HEK293 (cell line): ENCODE measurements around the gene MYRFL.

Experiments
- BCL11B ChIP-seq: fragments of 450-650 bp; formaldehyde crosslinking; IDR thresholded peaks from 2 replicates; pipeline ENCODE4 v1.5.1; 2016; ENCODE audit warnings: low read depth, missing biosample characterization, missing genetic modification characterization
- KLF1 ChIP-seq: fragments of 450-650 bp; formaldehyde crosslinking; IDR thresholded peaks from 2 replicates; pipeline ENCODE4 v1.5.1; 2016; ENCODE audit warnings: missing biosample characterization, missing genetic modification characterization
- WT1 ChIP-seq: fragments of 450-650 bp; formaldehyde crosslinking; IDR thresholded peaks from 2 replicates; pipeline ENCODE4 v1.5.1; 2016; ENCODE audit warnings: missing biosample characterization, missing genetic modification characterization
- YY2 ChIP-seq: fragments of 450-650 bp; formaldehyde crosslinking; IDR thresholded peaks from 2 replicates; pipeline ENCODE4 v1.5.1; 2016; ENCODE audit warnings: missing biosample characterization, missing genetic modification characterization
- ZFP69B ChIP-seq: fragments of 450-650 bp; formaldehyde crosslinking; IDR thresholded peaks from 2 replicates; pipeline ENCODE4 v1.5.1; 2016; ENCODE audit warnings: missing biosample characterization, missing genetic modification characterization
- ZNF133 ChIP-seq: fragments of 450-650 bp; formaldehyde crosslinking; IDR thresholded peaks from 2 replicates; pipeline ENCODE4 v1.5.1; 2016; ENCODE audit warnings: missing biosample characterization, missing genetic modification characterization
- ZNF146 ChIP-seq: fragments of 450-650 bp; formaldehyde crosslinking; IDR thresholded peaks from 2 replicates; pipeline ENCODE4 v1.5.1; 2016; ENCODE audit warnings: missing biosample characterization, missing genetic modification characterization
- ZNF274 ChIP-seq, 2 experiments: fragments of 200-500 bp in 1 of 2; fragments of 450-650 bp in 1 of 2; sonication (Bioruptor generic) in 1 of 2; formaldehyde crosslinking in 1 of 2; IDR thresholded peaks; 2 replicates each; pipeline versions ENCODE4 v1.5.1 to v1.6.1; 2014 to 2016; ENCODE audit warnings: borderline replicate concordance in 1 of 2, inconsistent platforms in 1 of 2, low read length in 1 of 2, missing biosample characterization in 1 of 2, missing genetic modification characterization in 1 of 2
- ZNF514 ChIP-seq: fragments of 450-650 bp; formaldehyde crosslinking; IDR thresholded peaks from 2 replicates; pipeline ENCODE4 v1.5.1; 2016; ENCODE audit warnings: missing biosample characterization, missing genetic modification characterization
- ZNF521 ChIP-seq: fragments of 450-650 bp; formaldehyde crosslinking; IDR thresholded peaks from 2 replicates; pipeline ENCODE4 v1.5.1; 2017; ENCODE audit warnings: missing biosample characterization, mild to moderate bottlenecking, missing genetic modification characterization
- ZNF677 ChIP-seq: fragments of 450-650 bp; IDR thresholded peaks from 2 replicates; pipeline ENCODE4 v1.5.0; 2018; ENCODE audit warnings: missing biosample characterization, mild to moderate bottlenecking, missing genetic modification characterization, moderate library complexity
- TF ChIP-seq, protein P1 (sequence below): fragments of 450-650 bp; formaldehyde crosslinking; IDR thresholded peaks from 2 replicates; pipeline ENCODE4 v1.5.1; 2016; ENCODE audit warnings: missing biosample characterization, missing genetic modification characterization
- TF ChIP-seq, protein P2 (sequence below): fragments of 450-650 bp; formaldehyde crosslinking; conservative IDR thresholded peaks from 2 replicates; pipeline ENCODE4 v1.5.1; 2016; ENCODE audit warnings: low read depth, missing biosample characterization, missing genetic modification characterization
- TF ChIP-seq, protein P3 (sequence below): sonication (generic); formaldehyde crosslinking; IDR thresholded peaks from 2 replicates; pipeline ENCODE4 v1.8.1; 2022; ENCODE audit warnings: mild to moderate bottlenecking, moderate library complexity, missing genetic modification reagents
- TF ChIP-seq, protein P4 (sequence below): fragments of 450-650 bp; formaldehyde crosslinking; IDR thresholded peaks from 2 replicates; pipeline ENCODE4 v1.5.1; 2017; ENCODE audit warnings: missing biosample characterization, missing genetic modification characterization
- TF ChIP-seq, protein P5 (sequence below): fragments of 450-650 bp; formaldehyde crosslinking; IDR thresholded peaks from 2 replicates; pipeline ENCODE4 v1.5.1; 2017; ENCODE audit warnings: missing biosample characterization, missing genetic modification characterization

MYRFL gene

DNA sequence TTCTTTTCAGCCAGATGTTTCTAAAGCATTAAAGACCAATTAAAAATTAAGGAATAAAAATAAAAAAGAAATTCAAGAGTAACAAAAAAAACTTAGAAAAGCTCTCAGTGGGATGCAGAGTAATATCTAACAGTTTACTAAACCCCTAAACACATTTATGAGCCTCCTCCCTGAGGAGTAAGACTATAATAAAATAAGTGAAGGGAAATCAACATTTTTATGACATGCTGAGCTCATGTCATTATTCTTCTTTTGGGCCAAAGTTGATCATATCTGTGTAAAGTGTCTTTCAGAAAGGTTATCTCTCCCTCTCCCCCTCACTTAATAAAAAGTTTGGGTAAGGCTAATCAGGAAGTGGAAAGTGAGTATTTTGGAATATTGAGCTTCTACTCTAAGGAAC, 122.1 kb downstream of the MYRFL start (continued):
- TF ChIP-seq, protein P1, sequence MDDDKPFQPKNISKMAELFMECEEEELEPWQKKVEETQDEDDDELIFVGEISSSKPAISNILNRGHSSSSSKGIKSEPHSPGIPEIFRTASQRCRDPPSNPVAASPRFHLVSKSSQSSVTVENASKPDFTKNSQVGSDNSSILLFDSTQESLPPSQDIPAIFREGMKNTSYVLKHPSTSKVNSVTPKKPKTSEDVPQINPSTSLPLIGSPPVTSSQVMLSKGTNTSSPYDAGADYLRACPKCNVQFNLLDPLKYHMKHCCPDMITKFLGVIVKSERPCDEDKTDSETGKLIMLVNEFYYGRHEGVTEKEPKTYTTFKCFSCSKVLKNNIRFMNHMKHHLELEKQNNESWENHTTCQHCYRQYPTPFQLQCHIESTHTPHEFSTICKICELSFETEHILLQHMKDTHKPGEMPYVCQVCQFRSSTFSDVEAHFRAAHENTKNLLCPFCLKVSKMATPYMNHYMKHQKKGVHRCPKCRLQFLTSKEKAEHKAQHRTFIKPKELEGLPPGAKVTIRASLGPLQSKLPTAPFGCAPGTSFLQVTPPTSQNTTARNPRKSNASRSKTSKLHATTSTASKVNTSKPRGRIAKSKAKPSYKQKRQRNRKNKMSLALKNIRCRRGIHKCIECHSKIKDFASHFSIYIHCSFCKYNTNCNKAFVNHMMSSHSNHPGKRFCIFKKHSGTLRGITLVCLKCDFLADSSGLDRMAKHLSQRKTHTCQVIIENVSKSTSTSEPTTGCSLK (tag by site-specific recombination), result no peak
- TF ChIP-seq ZNF133, result no peak
- TF ChIP-seq ZNF146 (tag by site-specific recombination), result no peak
- no peak for TF ChIP-seq ZFP69B (tag by site-specific recombination)
- no peak for TF ChIP-seq ZNF514 (tag by site-specific recombination)
- no peak for TF ChIP-seq KLF1 (tag by site-specific recombination)
- TF ChIP-seq YY2 (tag by site-specific recombination), result no peak
- no peak for TF ChIP-seq ZNF521 (tag by site-specific recombination)
- TF ChIP-seq, protein P2, sequence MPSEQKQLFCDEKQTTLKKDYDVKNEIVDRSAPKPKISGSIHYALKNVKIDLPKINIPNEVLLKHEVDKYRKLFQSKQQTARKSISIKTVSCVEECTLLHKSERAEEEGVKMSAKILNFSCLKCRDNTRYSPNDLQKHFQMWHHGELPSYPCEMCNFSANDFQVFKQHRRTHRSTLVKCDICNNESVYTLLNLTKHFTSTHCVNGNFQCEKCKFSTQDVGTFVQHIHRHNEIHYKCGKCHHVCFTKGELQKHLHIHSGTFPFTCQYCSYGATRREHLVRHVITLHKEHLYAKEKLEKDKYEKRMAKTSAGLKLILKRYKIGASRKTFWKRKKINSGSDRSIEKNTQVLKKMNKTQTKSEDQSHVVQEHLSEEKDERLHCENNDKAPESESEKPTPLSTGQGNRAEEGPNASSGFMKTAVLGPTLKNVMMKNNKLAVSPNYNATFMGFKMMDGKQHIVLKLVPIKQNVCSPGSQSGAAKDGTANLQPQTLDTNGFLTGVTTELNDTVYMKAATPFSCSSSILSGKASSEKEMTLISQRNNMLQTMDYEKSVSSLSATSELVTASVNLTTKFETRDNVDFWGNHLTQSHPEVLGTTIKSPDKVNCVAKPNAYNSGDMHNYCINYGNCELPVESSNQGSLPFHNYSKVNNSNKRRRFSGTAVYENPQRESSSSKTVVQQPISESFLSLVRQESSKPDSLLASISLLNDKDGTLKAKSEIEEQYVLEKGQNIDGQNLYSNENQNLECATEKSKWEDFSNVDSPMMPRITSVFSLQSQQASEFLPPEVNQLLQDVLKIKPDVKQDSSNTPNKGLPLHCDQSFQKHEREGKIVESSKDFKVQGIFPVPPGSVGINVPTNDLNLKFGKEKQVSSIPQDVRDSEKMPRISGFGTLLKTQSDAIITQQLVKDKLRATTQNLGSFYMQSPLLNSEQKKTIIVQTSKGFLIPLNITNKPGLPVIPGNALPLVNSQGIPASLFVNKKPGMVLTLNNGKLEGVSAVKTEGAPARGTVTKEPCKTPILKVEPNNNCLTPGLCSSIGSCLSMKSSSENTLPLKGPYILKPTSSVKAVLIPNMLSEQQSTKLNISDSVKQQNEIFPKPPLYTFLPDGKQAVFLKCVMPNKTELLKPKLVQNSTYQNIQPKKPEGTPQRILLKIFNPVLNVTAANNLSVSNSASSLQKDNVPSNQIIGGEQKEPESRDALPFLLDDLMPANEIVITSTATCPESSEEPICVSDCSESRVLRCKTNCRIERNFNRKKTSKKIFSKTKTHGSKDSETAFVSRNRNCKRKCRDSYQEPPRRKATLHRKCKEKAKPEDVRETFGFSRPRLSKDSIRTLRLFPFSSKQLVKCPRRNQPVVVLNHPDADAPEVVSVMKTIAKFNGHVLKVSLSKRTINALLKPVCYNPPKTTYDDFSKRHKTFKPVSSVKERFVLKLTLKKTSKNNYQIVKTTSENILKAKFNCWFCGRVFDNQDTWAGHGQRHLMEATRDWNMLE (tag by site-specific recombination), result no peak
- no peak for TF ChIP-seq WT1 (tag by site-specific recombination)
- TF ChIP-seq, protein P3, sequence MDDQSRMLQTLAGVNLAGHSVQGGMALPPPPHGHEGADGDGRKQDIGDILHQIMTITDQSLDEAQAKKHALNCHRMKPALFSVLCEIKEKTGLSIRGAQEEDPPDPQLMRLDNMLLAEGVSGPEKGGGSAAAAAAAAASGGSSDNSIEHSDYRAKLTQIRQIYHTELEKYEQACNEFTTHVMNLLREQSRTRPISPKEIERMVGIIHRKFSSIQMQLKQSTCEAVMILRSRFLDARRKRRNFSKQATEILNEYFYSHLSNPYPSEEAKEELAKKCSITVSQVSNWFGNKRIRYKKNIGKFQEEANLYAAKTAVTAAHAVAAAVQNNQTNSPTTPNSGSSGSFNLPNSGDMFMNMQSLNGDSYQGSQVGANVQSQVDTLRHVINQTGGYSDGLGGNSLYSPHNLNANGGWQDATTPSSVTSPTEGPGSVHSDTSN, result no peak
- no peak for TF ChIP-seq ZNF274 (IDR thresholded peaks at IDR 0.05; ENCODE audit: low read length)
- TF ChIP-seq ZNF274 (tag by site-specific recombination; IDR thresholded peaks at IDR 0.05; ENCODE audit: borderline replicate concordance), result no peak
- TF ChIP-seq ZNF677 (tag by site-specific recombination), result no peak
- TF ChIP-seq, protein P4, sequence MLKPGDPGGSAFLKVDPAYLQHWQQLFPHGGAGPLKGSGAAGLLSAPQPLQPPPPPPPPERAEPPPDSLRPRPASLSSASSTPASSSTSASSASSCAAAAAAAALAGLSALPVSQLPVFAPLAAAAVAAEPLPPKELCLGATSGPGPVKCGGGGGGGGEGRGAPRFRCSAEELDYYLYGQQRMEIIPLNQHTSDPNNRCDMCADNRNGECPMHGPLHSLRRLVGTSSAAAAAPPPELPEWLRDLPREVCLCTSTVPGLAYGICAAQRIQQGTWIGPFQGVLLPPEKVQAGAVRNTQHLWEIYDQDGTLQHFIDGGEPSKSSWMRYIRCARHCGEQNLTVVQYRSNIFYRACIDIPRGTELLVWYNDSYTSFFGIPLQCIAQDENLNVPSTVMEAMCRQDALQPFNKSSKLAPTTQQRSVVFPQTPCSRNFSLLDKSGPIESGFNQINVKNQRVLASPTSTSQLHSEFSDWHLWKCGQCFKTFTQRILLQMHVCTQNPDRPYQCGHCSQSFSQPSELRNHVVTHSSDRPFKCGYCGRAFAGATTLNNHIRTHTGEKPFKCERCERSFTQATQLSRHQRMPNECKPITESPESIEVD, result peak; percentile 44; the same call in 1 of the 2 replicates
- TF ChIP-seq BCL11B (tag by site-specific recombination), result peak; percentile 45; the same call in 1 of the 2 replicates
- TF ChIP-seq, protein P5, sequence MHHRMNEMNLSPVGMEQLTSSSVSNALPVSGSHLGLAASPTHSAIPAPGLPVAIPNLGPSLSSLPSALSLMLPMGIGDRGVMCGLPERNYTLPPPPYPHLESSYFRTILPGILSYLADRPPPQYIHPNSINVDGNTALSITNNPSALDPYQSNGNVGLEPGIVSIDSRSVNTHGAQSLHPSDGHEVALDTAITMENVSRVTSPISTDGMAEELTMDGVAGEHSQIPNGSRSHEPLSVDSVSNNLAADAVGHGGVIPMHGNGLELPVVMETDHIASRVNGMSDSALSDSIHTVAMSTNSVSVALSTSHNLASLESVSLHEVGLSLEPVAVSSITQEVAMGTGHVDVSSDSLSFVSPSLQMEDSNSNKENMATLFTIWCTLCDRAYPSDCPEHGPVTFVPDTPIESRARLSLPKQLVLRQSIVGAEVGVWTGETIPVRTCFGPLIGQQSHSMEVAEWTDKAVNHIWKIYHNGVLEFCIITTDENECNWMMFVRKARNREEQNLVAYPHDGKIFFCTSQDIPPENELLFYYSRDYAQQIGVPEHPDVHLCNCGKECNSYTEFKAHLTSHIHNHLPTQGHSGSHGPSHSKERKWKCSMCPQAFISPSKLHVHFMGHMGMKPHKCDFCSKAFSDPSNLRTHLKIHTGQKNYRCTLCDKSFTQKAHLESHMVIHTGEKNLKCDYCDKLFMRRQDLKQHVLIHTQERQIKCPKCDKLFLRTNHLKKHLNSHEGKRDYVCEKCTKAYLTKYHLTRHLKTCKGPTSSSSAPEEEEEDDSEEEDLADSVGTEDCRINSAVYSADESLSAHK (tag by site-specific recombination), result no peak
